Measurements from ENCODE around the gene GMEB1.
"Not testable (repeated sequence)": the region's sequence is repeated elsewhere in the genome, so short reads cannot be mapped to it uniquely, and the experiment has no call there.

DNA sequence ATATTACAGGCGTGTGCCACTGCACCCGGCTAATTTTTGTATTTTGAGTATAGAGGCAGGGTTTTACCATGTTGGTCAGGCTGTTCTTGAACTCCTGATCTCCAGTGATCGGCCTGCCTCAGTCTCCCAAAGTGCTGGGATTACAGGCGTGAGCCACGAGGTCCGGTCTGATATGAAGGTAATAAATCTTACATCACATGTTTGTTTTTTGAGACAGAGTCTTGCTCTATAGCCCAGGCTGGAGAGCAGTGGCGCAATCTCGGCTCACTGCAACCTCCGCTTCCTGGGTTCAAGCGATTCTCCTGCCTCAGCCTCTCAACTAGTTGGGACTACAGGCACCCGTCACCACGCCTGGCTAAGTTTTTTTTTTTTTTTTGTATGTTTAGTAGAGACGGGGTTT, 15.5 kb upstream of the GMEB1 start:
- TF ChIP-seq, protein P1, sequence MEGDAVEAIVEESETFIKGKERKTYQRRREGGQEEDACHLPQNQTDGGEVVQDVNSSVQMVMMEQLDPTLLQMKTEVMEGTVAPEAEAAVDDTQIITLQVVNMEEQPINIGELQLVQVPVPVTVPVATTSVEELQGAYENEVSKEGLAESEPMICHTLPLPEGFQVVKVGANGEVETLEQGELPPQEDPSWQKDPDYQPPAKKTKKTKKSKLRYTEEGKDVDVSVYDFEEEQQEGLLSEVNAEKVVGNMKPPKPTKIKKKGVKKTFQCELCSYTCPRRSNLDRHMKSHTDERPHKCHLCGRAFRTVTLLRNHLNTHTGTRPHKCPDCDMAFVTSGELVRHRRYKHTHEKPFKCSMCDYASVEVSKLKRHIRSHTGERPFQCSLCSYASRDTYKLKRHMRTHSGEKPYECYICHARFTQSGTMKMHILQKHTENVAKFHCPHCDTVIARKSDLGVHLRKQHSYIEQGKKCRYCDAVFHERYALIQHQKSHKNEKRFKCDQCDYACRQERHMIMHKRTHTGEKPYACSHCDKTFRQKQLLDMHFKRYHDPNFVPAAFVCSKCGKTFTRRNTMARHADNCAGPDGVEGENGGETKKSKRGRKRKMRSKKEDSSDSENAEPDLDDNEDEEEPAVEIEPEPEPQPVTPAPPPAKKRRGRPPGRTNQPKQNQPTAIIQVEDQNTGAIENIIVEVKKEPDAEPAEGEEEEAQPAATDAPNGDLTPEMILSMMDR (conservative IDR thresholded peaks at IDR 0.05; ENCODE audit: low read depth in 2 of 2) = not testable (repeated sequence)
- not testable (repeated sequence) for TF ChIP-seq EZH2 (IDR thresholded peaks at IDR 0.05; ENCODE audit: low read depth, unreplicated experiment); POLR2AphosphoS5 (IDR thresholded peaks at IDR 0.05; ENCODE audit: low read depth); CREB1 (CRISPR knock-in tag; IDR thresholded peaks at IDR 0.05; ENCODE audit: low read depth); EZH2phosphoT487 (IDR thresholded peaks at IDR 0.05; ENCODE audit: unreplicated experiment); JUNB (IDR thresholded peaks at IDR 0.05; ENCODE audit: unreplicated experiment); ZNF114 (CRISPR knock-in tag; IDR thresholded peaks at IDR 0.05); STAT1 (IDR thresholded peaks at IDR 0.05; ENCODE audit: unreplicated experiment)
- TF ChIP-seq, protein P2, sequence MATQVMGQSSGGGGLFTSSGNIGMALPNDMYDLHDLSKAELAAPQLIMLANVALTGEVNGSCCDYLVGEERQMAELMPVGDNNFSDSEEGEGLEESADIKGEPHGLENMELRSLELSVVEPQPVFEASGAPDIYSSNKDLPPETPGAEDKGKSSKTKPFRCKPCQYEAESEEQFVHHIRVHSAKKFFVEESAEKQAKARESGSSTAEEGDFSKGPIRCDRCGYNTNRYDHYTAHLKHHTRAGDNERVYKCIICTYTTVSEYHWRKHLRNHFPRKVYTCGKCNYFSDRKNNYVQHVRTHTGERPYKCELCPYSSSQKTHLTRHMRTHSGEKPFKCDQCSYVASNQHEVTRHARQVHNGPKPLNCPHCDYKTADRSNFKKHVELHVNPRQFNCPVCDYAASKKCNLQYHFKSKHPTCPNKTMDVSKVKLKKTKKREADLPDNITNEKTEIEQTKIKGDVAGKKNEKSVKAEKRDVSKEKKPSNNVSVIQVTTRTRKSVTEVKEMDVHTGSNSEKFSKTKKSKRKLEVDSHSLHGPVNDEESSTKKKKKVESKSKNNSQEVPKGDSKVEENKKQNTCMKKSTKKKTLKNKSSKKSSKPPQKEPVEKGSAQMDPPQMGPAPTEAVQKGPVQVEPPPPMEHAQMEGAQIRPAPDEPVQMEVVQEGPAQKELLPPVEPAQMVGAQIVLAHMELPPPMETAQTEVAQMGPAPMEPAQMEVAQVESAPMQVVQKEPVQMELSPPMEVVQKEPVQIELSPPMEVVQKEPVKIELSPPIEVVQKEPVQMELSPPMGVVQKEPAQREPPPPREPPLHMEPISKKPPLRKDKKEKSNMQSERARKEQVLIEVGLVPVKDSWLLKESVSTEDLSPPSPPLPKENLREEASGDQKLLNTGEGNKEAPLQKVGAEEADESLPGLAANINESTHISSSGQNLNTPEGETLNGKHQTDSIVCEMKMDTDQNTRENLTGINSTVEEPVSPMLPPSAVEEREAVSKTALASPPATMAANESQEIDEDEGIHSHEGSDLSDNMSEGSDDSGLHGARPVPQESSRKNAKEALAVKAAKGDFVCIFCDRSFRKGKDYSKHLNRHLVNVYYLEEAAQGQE (IDR thresholded peaks at IDR 0.05; ENCODE audit: unreplicated experiment) = not testable (repeated sequence)

Data from GM23338 (cell line).